OCI-LY7 (cell line): Measurements from ENCODE around the gene JAM3. TPM values are rescaled to one million over a fixed set of nuclear protein-coding genes. Genes with fewer than 3 reads are reported as not detected.
"Not testable (repeated sequence)": the region's sequence is repeated elsewhere in the genome, so short reads cannot be mapped to it uniquely, and the experiment has no call there.

Experiments
- BruUV-seq: library from RNA; stranded (reverse); fragments of 400-500 nt; replicated peaks from 2 replicates; lab custom pipeline; 2021; lab: Mats Ljungman, UMichigan
- CTCF ChIA-PET: fragments of 300-600 bp; sonication (Branson Sonifier 250); formaldehyde crosslinking; loops from one replicate; lab custom pipeline; 2022; ENCODE audit warnings: antibody characterized with exemption; ENCODE audit not compliant: unreplicated experiment; lab: Charles Lee
- POLR2A ChIA-PET: fragments of 300-600 bp; sonication (Branson Sonifier 250); formaldehyde crosslinking; loops from one replicate; lab custom pipeline; 2022; ENCODE audit warnings: antibody characterized with exemption; lab: Charles Lee
- DNase-seq: peaks from one replicate; pipeline ENCODE4 v3.0.0-alpha.2; 2015; ENCODE audit warnings: low spot score
- H2AFZ ChIP-seq: fragments of 200-600 bp; sonication (generic), shearing (Covaris generic); 2 replicates; pipeline ENCODE4 v1.6.1; 2014; ENCODE audit warnings: mild to moderate bottlenecking, antibody characterized with exemption, low read length, moderate library complexity
- H3K27ac ChIP-seq: fragments of 200-600 bp; sonication (generic); 2 replicates; pipeline ENCODE4 v1.5.1; 2014; ENCODE audit warnings: mixed run types, low read depth, mild to moderate bottlenecking, moderate library complexity, low read length, inconsistent platforms; ENCODE audit not compliant: poor library complexity, severe bottlenecking
- H3K36me3 ChIP-seq: fragments of 200-600 bp; sonication (generic); 2 replicates; pipeline ENCODE4 v1.6.1; 2014; ENCODE audit warnings: mild to moderate bottlenecking, antibody characterized with exemption, low read length, moderate library complexity, mixed read lengths; ENCODE audit not compliant: insufficient read depth
- H3K4me1 ChIP-seq: fragments of 200-600 bp; sonication (generic); 2 replicates; pipeline ENCODE4 v1.5.1; 2014; ENCODE audit warnings: mild to moderate bottlenecking, low read length; ENCODE audit not compliant: insufficient read depth, poor library complexity, severe bottlenecking
- H3K4me2 ChIP-seq: fragments of 200-600 bp; sonication (generic); 2 replicates; pipeline ENCODE4 v1.6.1; 2014; ENCODE audit warnings: mild to moderate bottlenecking, low read length
- H3K4me3 ChIP-seq: fragments of 200-600 bp; sonication (generic); 2 replicates; pipeline ENCODE4 v1.5.1; 2014; ENCODE audit warnings: mild to moderate bottlenecking, low read depth, low read length; ENCODE audit not compliant: poor library complexity, severe bottlenecking
- H3K79me2 ChIP-seq: fragments of 200-600 bp; sonication (generic); 2 replicates; pipeline ENCODE4 v1.6.1; 2016; ENCODE audit warnings: low read depth, mild to moderate bottlenecking, low read length, moderate library complexity, mixed read lengths; ENCODE audit not compliant: insufficient read depth
- H3K9me2 ChIP-seq: fragments of 200-600 bp; sonication (generic); 2 replicates; pipeline ENCODE4 v1.6.1; 2016; ENCODE audit warnings: mild to moderate bottlenecking, low read length, mixed read lengths; ENCODE audit not compliant: insufficient read depth
- H3K9me3 ChIP-seq: fragments of 200-600 bp; sonication (generic); 2 replicates; pipeline ENCODE4 v1.6.1; 2014; ENCODE audit warnings: mild to moderate bottlenecking, mixed run types, low read length, mixed read lengths
- H4K20me1 ChIP-seq: fragments of 200-600 bp; sonication (generic); 2 replicates; pipeline ENCODE4 v1.6.1; 2014; ENCODE audit warnings: mild to moderate bottlenecking, antibody characterized with exemption, low read length, moderate library complexity, mixed read lengths; ENCODE audit not compliant: insufficient read depth
- EZH2phosphoT487 ChIP-seq: fragments of 200-600 bp; sonication (generic); IDR thresholded peaks from 2 replicates; pipeline ENCODE4 v1.6.1; 2018; ENCODE audit warnings: low read depth, borderline replicate concordance, mild to moderate bottlenecking, mixed run types, antibody characterized with exemption, low read length, moderate library complexity, mixed read lengths
- intact Hi-C: fragments of 100-400 bp; cut with micrococcal nuclease; formaldehyde crosslinking; loops from one replicate; pipeline ENCODE4 v1.10.0; 2022; ENCODE audit not compliant: unreplicated experiment
- total RNA-seq, 2 experiments: library from RNA; depleted of rRNA in 1 of 2; stranded (reverse); fragments of >200 nt in 1 of 2; shearing (Covaris generic) in 1 of 2; gene quantifications; 2 replicates each; pipeline ENCODE4 v1.2.3, GENCODE V29; 2014 to 2022
- TF ChIP-seq, protein P1 (sequence below): fragments of 200-600 bp; sonication (generic); conservative IDR thresholded peaks from 2 replicates; pipeline ENCODE4 v1.5.1; 2014; ENCODE audit warnings: mild to moderate bottlenecking, antibody characterized with exemption, low read length, moderate library complexity, mixed read lengths

Gene JAM3
- total RNA-seq, 2 experiments from 2014 or later: not detected

DNA sequence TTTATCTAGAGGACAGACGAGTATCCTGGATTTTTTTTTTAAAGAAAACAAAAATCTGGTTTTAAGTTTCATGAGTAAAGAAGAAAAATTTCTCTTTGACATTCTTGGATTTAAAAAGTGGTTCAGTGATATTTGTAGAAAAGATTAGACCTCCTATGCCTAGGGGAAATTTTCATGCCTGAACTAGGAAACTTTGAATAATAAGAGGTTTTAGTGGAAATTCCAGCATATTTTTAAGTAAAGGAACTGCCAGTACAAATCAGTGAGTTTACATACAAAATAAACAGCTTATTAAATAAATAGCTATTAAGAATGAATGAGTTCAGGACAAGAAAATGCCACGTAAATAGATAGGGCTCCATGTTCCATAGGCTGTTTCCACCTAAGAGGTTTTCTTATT is 17.5 kb downstream of the JAM3 start:
- H3K4me1 ChIP-seq: no peaks in the 10 kb centered on the region
- H2AFZ ChIP-seq: no peak overlapping the region
- no peak overlapping the region for H3K27ac ChIP-seq
- intact Hi-C loops: no loop called here
- no TSS peak for BruUV-seq
- H3K9me2 ChIP-seq: no peaks in the 10 kb centered on the region
- H3K4me2 ChIP-seq: no peak overlapping the region
- H3K9me3 ChIP-seq: no peaks in the 10 kb centered on the region
- no peaks in the 10 kb centered on the region for H3K79me2 ChIP-seq
- H3K36me3 ChIP-seq: no peaks in the 10 kb centered on the region
- DNase-seq: no peak
- ChIA-PET CTCF (no interaction called here), POLR2A (no interaction called here)
- H3K4me3 ChIP-seq: no peak overlapping the region
- TF ChIP-seq, protein P1, sequence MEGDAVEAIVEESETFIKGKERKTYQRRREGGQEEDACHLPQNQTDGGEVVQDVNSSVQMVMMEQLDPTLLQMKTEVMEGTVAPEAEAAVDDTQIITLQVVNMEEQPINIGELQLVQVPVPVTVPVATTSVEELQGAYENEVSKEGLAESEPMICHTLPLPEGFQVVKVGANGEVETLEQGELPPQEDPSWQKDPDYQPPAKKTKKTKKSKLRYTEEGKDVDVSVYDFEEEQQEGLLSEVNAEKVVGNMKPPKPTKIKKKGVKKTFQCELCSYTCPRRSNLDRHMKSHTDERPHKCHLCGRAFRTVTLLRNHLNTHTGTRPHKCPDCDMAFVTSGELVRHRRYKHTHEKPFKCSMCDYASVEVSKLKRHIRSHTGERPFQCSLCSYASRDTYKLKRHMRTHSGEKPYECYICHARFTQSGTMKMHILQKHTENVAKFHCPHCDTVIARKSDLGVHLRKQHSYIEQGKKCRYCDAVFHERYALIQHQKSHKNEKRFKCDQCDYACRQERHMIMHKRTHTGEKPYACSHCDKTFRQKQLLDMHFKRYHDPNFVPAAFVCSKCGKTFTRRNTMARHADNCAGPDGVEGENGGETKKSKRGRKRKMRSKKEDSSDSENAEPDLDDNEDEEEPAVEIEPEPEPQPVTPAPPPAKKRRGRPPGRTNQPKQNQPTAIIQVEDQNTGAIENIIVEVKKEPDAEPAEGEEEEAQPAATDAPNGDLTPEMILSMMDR: no peak
- no peak for TF ChIP-seq EZH2phosphoT487
- H4K20me1 ChIP-seq: no peaks in the 10 kb centered on the region

DNA sequence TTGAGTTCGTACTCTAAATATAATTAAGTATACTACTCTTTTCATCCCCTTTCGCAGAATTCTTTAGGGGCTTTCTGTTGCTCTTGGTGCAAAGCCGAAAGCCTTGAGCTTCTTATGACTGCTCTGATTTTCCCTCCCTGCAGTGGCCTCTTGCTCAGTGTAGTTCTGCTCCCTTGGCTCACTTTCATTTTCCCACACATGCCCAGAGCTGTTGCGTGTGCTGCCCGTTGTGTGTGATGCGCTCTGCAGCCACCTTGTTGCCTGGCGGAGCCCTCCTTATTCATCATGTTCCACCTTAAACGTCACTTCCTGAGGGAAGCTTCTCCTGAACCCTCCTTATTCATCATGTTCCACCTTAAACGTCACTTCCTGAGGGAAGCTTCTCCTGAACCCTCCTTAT is 23.1 kb downstream of the JAM3 start:
- intact Hi-C loops, CTCF ChIA-PET, H3K27ac ChIP-seq, H3K9me2 ChIP-seq, BruUV-seq, DNase-seq, H3K4me1 ChIP-seq, H3K9me3 ChIP-seq, H2AFZ ChIP-seq, H3K36me3 ChIP-seq, H3K79me2 ChIP-seq, H3K4me3 ChIP-seq, H4K20me1 ChIP-seq, H3K4me2 ChIP-seq: not testable (repeated sequence)
- POLR2A ChIA-PET: interaction anchor here (0.8 kb wide), 1 partner anchor 14 kb away, joined by 3 read pairs; no protein-coding TSS in a partner anchor

DNA sequence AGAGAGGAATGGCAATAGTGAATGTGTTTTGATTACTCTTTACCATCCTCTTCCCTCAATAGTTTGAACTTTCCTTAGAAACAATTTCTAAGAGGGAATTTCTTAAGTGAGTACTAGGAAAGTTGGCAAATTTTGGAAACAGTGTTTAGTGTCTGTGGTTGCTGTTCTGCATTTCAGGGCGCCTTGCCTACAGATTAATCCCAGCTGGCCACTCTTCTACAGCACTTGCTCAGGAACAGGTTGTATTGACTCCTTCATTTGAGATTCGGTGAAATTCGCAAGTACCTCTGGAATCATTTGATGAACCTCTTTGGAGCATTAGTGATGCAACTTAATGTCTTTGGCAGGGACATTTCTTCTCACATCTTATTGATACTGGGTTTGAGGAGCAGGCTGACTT is 28.3 kb downstream of the JAM3 start:
- H3K4me2 ChIP-seq: no peak overlapping the region
- H4K20me1 ChIP-seq: no peaks in the 10 kb centered on the region
- TF ChIP-seq, protein P1: no peak
- no peak for TF ChIP-seq EZH2phosphoT487
- ChIA-PET POLR2A (no interaction called here), CTCF (no interaction called here)
- no peak overlapping the region for H3K27ac ChIP-seq
- H2AFZ ChIP-seq: no peak overlapping the region
- no peaks in the 10 kb centered on the region for H3K9me3 ChIP-seq
- no peak overlapping the region for H3K4me3 ChIP-seq
- no peaks in the 10 kb centered on the region for H3K79me2 ChIP-seq
- no TSS peak for BruUV-seq
- intact Hi-C loops: no loop called here
- no peaks in the 10 kb centered on the region for H3K36me3 ChIP-seq
- no peaks in the 10 kb centered on the region for H3K4me1 ChIP-seq
- no peaks in the 10 kb centered on the region for H3K9me2 ChIP-seq
- DNase-seq: no peak
